GM06990 (cell line): Measurements from ENCODE around the gene GREB1.
"Not testable (repeated sequence)": the region's sequence is repeated elsewhere in the genome, so short reads cannot be mapped to it uniquely, and the experiment has no call there.

Source experiments
- DNase-seq: peaks from one replicate; pipeline ENCODE4 v3.0.0-alpha.2; 2011; ENCODE audit not compliant: insufficient read length; ENCODE audit errors: extremely low read depth
- H3K27me3 ChIP-seq: replicated peaks from 2 replicates; pipeline ENCODE4 v1.6.0; 2011; ENCODE audit warnings: low read length; ENCODE audit not compliant: control insufficient read depth, insufficient read depth
- H3K36me3 ChIP-seq: 2 replicates; pipeline ENCODE4 v1.5.1; 2011; ENCODE audit warnings: low read length; ENCODE audit not compliant: control insufficient read depth, insufficient read depth
- H3K4me3 ChIP-seq: replicated peaks from 2 replicates; pipeline ENCODE4 v1.5.1; 2011; ENCODE audit warnings: low read depth, mild to moderate bottlenecking, control low read depth, low read length
- TF ChIP-seq, protein P1 (sequence below): IDR thresholded peaks from 2 replicates; pipeline ENCODE4 v1.5.1; 2011; ENCODE audit warnings: low read length, control low read depth, mild to moderate bottlenecking, inconsistent platforms; ENCODE audit not compliant: insufficient read depth, poor library complexity, severe bottlenecking

The GREB1 gene

GRCh38 chr2:11659115-11659475, 125.2 kb downstream of the GREB1 start:
- Histone ChIP-seq H3K27me3 (peaks cover 2% of the 10 kb centered on the region; the same call in 1 of the 2 replicates), H3K36me3 (no peaks in the 10 kb centered on the region), H3K4me3 (no peak overlapping the region)
- no peak for DNase-seq
- TF ChIP-seq, protein P1, sequence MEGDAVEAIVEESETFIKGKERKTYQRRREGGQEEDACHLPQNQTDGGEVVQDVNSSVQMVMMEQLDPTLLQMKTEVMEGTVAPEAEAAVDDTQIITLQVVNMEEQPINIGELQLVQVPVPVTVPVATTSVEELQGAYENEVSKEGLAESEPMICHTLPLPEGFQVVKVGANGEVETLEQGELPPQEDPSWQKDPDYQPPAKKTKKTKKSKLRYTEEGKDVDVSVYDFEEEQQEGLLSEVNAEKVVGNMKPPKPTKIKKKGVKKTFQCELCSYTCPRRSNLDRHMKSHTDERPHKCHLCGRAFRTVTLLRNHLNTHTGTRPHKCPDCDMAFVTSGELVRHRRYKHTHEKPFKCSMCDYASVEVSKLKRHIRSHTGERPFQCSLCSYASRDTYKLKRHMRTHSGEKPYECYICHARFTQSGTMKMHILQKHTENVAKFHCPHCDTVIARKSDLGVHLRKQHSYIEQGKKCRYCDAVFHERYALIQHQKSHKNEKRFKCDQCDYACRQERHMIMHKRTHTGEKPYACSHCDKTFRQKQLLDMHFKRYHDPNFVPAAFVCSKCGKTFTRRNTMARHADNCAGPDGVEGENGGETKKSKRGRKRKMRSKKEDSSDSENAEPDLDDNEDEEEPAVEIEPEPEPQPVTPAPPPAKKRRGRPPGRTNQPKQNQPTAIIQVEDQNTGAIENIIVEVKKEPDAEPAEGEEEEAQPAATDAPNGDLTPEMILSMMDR, result no peak

DNA sequence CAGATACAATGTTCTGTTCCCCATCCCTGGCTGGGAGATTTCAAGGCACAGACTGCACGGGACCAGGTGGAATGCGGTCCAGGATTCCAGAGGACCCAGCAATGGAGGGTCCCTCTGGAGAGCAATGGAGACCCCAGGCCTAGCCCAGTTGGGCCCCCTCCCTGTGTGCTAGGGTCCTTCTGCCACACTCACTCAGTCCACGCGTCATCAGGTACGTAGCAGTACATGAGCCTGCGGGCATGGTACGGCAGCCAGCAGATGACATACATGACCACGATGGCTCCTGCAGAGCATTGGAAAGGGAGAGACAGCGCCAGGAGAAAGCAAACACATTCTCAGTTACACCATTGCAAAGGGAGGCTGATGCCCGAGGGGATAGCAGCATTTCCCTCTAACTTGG, 126.0 kb downstream of the GREB1 start:
- TF ChIP-seq, protein P1, result no peak
- Histone ChIP-seq H3K36me3 (no peaks in the 10 kb centered on the region), H3K4me3 (no peak overlapping the region), H3K27me3 (peaks cover 2% of the 10 kb centered on the region; the same call in 1 of the 2 replicates)
- no peak for DNase-seq

- not testable (repeated sequence) for H3K4me3 ChIP-seq, H3K36me3 ChIP-seq, DNase-seq, H3K27me3 ChIP-seq
Measured at GRCh38 chr2:11660396-11660795, 126.6 kb downstream of the GREB1 start.

GRCh38 chr2:11661891-11662435, 128.1 kb downstream of the GREB1 start:
- no peak for DNase-seq
- H3K36me3 ChIP-seq, result no peaks in the 10 kb centered on the region
- TF ChIP-seq, protein P1, result no peak
- peaks cover 3% of the 10 kb centered on the region; the same call in 1 of the 2 replicates for H3K27me3 ChIP-seq
- H3K4me3 ChIP-seq, result no peak overlapping the region

GRCh38 chr2:11662882-11663281, 129.0 kb downstream of the GREB1 start:
- H3K4me3 ChIP-seq, result no peak overlapping the region
- TF ChIP-seq, protein P1, result no peak
- H3K36me3 ChIP-seq, result no peaks in the 10 kb centered on the region
- peaks cover 3% of the 10 kb centered on the region; the same call in 1 of the 2 replicates for H3K27me3 ChIP-seq
- no peak for DNase-seq

GRCh38 chr2:11663427-11663826, 129.6 kb downstream of the GREB1 start:
- no peaks in the 10 kb centered on the region for H3K36me3 ChIP-seq
- DNase-seq, result no peak
- TF ChIP-seq, protein P1, result no peak
- peaks cover 1% of the 10 kb centered on the region; the same call in 1 of the 2 replicates for H3K27me3 ChIP-seq
- H3K4me3 ChIP-seq, result no peak overlapping the region
